Head of caudate nucleus (tissue), 42 donors: ENCODE results near the gene FAM89A.
"Not testable (repeated sequence)": the region's sequence is repeated elsewhere in the genome, so short reads cannot be mapped to it uniquely, and the experiment has no call there.

Source experiments
- DNase-seq, 42 donors: peaks; one replicate each; pipeline versions ENCODE4 v3.0.0 to v3.0.0-alpha.2; 2020 to 2021; ENCODE audit warnings: mixed read lengths in 7 of 42
- intact Hi-C: fragments of 100-400 bp; cut with DNase I; formaldehyde crosslinking; loops from one replicate; pipeline ENCODE4 v1.15.0; 2022

The FAM89A gene

DNA sequence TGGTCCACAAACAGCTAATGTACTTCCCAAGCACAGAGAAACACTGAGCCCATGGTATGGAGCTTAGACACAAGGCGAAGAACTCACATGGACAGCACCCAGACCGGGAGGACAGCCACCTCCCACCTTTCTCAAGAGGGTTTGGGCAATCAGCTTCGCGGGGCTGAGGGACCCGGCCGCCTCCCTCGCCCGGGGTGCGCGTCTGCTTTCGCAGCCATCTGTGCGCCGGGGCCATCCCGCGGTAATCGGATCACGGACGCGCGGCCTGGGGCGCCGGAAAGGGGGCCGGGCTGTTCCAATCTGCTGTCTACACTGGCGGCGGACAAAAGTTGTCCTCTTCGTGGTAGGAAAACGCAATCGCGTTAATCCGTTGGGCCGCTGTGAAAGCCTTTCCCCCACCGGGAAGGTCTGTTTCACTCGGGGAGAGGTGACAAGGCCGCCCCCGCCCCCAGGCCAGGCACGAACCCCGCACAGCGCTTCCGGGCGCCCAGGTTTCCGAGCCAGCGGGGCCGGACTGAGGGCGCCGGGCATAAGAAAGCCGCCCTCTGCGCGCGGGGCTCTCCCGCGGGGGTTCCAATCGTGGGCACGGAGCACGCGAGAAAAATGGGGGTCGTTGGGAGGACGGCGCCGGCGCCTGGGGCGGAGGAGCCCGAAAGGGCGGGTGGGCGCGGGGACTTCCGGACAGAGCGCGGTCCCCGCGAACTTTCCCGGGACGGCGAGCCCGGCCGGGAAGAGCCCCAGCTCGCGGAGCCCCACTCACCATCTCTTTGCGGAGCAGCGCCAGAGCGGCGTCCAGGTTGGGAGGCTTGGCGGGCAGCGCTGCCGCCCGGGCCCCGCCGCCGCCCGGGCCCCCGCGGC, 664 bp downstream of the FAM89A start:
- DNase-seq: peak in 24 of 42 donors; percentile 8 to 54 (median 26)
- intact Hi-C loops: no loop called here

DNA sequence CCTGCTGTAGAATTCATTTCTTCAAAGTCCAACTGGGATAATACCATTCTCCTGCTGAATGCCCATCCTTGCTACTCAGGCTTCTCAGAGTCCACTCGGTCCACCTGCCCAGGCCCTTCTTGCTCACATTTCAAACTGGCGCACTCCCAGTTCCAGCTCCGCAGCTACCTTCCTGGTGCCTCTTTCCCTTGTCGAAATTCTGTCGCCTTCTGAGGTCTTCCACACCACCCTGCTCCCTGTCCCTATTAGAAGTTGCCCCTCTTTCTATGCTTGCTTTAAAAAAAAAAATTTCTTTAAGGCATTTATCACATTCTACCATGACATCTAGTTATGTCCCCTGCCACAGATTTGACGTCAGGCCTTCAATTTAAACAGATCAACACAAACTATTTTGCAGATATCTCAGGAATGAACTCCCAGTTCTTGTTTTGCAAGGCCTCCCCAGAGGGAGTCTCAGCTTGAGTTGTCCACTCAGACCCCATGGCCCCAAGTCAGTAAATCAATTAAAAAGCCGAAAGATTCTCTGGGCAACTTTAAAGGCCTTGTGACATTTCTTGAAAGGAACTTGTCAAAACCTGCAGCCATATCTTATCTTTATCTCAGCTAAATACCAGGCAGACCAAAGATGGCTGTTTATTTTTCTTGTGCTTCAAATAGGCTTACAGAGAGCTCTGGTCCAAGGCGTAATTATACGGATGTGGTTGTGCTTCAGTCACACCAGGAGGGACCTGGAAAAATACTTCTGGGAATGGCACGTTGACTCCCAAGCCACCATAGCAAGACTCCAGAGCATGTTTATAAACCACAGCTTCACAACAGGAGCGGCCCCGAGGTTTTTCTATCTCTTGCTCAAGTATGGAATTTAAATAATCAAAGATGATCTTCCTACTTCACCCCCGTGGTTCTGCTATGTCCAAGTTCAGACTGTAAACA, 2.2 kb downstream of the FAM89A start:
- DNase-seq: no peak
- intact Hi-C loops: no loop called here

DNA sequence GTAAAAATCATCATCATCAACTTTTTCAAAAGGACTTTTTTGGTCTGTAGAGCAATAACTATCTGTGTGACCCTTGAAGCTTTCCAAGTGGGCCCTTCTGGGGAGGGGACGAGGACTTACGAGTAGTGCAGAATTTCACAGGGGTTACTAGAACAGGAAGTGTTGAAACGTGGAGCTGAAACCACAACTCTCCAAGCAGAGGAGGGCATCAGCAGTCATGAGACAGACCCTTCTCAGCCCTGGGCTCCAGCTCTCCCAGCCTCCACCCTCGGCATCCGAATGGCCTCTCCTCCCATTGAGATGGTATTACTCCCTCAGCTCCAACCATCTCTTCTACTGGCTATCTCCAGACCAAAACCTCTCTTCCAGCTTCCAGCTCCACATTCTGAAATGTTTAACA, 3.6 kb downstream of the FAM89A start:
- DNase-seq: peak in 9 of 42 donors; percentile 9 to 51 (median 22)
- intact Hi-C loops: no loop called here

DNA sequence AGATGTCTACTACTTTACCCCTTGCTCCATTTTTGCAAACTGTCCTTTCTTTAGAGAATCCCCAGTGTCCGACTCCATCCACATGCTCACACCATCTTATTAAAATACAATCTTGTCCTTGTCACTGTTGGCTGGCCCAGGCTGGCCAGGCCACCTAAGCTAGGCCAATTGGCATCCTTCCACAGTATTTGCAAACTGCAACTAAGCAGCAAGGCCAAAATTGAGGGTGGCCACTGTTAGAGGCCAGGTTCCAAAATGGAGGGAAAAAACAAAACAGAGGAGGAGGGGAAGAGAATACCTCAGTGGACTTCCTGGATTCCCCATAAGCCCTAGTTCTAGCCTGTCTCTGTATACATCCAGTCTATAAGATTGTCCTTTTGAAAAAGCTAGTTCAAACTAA, 4.3 kb downstream of the FAM89A start:
- intact Hi-C loops: no loop called here
- peak in 1 of 42 donors; percentile 32 for DNase-seq

DNA sequence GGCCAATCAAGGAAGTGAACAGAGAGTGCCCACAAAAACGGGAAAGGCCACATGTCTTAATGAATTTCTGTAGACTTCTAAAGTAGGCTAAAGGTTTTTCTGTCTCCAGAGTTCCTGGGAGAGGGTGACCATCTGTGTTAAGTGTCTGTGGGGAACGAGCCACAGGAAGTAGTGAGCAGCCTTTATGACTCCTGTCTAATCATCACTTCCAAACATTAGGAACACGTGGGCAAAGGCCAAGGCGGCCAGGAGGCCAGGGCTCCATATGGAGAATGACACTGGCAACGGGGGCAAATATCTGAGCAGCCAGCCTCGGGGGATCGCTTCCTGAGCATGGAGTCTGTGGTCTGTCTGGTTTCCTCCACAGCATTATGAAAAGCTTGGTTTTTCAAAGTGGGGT, 7.1 kb downstream of the FAM89A start:
- no peak for DNase-seq
- intact Hi-C loops: no loop called here

DNA sequence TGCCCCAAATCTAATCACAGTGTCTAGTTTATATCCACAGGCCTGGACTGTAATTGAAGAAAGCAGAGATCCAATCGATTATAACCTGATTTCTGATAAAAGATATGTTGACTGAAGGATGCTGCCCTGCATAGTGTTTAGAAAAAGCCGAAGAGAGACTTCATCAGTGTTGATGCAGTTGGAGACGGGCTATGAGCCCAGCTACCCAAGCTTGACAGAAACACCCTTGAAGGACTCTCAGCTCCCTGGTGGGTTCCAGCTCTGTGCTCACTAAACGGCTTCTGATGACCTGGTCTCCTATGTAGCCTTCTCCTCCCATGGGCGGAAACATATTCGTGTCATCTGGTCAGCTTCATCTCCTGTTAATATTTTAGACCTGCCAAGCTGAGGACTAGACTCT, 10.2 kb downstream of the FAM89A start:
- intact Hi-C loops: no loop called here
- peak in 1 of 42 donors; percentile 3 for DNase-seq

DNA sequence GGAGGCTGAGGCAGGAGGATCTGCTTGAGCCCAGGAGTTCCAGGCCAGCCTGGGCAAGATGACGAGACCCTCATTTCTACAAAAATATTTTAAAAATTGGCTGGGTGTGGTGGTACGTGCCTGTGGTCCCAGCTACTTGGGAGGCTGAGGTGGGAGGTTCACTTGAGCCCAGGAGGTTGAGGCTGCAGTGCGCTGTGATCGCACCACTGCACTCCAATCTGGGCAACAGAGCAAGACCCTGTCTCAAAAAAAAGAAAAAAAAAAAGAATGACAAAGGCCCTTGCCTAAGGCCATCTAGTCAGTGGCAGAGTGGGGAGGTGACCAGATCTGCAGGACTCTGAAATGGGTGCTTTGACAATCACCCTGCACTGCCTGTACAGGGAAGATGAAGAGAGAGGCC, 10.8 kb downstream of the FAM89A start:
- DNase-seq, intact Hi-C loops: not testable (repeated sequence)

DNA sequence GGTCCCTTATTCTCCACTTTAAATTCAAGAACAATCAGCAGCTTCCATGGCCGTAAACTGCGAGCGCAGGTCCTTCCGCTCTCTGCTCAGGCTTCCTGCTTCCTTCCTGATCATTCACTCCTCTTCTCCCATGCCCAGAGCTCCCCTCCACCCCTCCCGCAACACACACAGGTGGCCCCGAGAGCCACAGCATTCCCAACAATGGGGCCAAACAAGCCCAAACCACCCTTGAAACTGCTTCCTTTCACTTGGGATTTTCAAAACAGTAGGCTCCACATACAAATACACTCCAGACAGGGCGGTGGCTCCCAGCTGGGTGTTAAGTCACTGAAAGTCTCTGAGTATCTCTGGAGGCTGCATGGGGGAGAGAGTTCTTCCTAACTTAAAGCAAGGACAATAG, 11.4 kb downstream of the FAM89A start:
- intact Hi-C loops: no loop called here
- DNase-seq: peak in 1 of 42 donors; percentile 25

DNA sequence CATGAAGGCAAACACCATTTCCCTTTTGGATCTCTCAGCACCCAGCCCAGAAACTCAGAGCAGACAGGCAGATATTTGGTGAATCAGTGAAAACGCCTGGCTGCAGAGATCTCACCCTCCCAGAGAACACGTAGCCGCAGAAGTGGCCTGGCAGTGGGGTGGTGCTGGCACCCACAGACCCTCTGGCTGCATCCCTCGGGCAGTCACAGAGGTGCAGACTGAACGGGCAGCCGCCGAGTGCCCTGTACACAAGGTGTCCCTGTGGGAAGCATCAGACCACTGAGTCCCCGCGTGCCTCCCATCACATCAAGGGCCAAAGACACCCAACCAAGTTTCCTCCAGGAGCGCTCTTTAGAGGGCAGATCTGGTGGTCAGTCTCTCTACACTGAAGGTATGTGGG, 12.1 kb downstream of the FAM89A start:
- intact Hi-C loops: no loop called here
- no peak for DNase-seq

DNA sequence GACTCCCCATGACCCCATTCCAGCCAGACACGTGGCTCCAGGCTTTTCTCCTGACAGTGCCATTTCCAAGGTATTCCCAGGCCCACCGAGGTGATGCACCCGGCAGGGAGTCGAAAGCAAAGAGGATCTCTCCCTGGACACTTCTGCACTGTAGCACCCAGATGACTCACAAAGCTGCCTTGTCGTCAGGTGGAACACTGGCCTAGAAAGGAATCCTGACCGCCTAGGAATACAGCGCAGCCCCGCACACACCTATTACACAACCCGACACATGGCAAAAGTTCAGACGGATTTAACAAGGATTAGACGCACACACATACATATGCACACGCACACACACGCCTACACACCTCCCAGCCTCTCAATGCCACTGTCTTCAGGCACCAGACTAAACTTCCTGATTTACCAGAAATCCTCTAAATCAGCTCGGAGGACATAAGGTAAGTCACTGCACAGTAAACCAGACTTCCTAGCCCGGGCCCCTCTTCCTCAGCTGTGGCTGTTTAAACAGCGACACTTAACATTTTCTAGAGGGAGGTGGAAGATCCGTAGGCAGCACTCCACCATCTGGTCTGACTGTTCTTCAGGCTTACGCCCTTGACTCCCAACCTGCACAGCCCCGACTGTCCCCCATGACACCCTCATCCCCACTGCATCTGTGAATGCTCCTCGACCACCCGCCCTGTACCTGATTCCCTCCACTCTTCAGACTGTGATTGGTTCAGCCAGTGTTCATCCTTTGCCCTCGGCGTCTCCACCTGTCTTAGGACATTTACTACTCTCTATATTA, 12.7 kb downstream of the FAM89A start:
- intact Hi-C loops: no loop called here
- DNase-seq: peak in 1 of 42 donors; percentile 39

DNA sequence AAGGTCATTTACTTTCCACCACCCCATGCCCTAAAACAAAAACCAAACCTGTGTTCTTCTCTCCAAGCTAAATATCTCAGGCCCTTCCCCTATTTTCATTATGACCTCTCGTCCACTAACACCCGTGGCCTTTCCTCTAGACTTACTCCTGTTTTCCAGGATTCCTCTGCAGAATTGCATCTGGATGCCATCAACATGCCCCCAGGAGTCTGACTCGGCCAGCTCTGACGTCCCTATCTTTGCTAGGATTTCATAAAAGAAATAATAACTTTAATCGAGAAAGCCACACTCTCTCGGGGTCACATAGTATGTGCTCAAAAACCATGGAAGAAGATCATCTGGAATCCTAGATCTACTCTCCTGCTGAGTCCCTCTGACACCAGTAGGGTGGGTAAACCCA, 13.5 kb downstream of the FAM89A start:
- intact Hi-C loops: no loop called here
- DNase-seq: no peak

DNA sequence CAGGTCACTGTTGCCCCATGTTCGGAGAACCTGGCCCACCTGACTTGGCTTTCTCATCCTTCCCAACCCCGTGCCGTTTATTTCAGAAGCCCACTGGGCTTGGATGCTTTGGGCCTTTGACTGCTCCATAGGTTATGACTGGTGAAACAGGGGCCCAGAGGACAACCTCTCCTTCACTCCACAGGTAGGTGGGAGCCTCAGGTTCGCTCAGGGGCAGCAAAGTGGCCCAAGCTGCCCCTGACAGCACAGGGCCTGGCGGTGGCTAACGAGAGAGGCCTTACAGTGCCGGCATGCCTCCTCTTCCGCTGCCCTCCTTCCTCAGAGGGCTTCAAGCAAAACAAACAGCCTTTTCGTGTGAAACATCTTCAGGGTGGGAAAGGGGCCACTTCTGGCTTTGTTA, 16.9 kb downstream of the FAM89A start:
- DNase-seq: no peak
- intact Hi-C loops: no loop called here

DNA sequence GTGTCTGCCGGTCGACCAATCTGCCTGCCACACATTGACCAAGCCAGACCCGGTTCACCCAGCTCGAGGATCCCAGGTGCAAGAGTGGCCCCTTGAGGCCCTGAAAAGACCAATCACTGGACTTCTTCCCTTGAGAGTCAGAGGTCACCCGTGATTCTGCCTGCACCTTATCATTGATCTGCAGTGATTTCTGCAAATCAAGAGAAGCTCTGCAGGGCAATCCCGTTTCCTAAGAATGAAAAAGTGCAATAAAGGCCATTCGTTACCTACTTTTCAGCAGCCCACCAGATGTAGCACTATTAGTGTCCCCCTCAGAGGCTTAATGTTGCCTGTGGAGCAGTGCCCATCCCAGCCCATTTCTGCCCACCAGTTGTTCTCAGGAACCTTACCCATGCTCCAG, 17.5 kb downstream of the FAM89A start:
- DNase-seq, intact Hi-C loops: not testable (repeated sequence)

DNA sequence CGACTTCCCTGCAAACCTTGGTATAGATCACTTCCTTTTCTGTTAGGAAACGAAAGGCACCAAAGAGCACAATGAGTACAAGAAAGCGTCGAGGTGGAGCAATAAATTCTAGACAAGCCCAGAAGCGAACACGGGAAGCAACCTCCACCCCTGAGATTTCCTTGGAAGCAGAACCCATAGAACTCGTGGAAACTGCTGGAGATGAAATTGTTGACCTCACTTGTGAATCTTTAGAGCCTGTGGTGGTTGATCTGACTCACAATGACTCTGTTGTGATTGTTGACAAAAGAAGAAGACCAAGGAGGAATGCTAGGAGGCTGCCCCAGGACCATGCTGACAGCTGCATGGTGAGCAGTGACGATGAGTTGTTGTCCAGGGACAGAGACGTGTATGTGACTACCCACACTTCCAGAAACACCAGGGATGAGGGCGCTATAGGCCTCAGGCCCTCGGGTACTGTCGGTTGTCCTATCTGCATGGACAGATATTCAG, 18.5 kb downstream of the FAM89A start:
- DNase-seq: no peak
- intact Hi-C loops: no loop called here

DNA sequence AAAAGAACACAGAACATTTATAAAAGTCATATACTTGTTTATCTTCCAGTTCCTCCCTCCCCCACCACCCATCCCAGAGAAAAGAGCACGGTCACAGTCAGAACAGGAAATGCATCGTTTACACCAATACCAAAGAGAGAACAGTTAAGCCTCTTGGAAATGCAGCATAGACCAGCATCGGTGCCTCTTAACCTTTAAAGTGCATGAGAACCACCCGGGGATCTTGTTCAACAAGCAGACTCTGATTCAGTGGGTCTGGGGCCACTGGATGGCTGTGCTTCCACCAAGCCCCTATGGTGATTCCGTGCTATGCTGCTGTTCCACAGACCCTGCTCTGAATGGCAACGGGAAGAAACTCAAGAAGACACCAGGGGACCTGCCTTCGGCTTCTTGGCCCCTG, 19.2 kb downstream of the FAM89A start:
- intact Hi-C loops: no loop called here

DNA sequence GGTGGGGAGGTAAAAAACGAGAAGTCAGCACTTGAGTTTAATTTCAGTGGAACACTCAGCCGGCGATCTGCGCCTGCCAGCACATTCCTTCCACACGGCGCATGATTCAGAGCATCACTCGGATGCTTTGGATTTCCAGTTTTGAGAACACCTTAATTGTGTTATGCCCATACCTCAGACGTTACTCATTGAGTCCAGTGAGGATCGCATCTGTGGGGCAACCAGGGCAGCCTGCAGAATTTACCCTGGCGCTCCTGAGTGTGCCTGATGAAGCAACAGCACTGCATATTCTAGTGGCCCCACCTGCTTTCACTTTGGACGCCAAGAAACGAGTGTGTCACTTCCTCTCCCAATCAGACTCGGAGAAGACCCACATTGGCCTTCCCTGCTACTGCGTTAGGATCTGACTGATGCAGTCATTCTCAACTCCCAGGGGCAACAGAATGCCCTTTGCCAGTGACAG, 19.9 kb downstream of the FAM89A start:
- no peak for DNase-seq
- intact Hi-C loops: no loop called here

More for the DNA sequence above, 19.2 kb downstream of the FAM89A start:
- no peak for DNase-seq

DNA sequence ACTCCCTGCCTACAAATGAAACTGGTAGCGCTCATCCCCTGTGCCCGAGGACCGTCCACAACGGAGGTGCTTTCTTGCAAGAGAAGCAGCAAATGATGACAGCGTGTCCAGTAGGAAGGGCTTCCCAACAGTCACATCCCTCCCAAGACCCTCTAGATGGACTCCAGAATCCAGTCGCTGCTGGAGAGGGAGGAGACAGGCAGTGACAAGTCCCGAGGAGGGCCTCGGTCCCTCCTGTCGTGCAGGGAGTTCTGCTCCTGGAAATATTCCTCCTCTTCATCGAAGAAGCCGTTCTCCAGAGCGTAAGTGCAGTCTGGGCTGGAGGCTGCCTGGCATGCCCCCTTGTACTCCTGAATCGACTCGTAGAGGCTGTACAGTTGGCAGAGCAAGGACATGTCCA, 20.3 kb downstream of the FAM89A start:
- intact Hi-C loops: no loop called here
- DNase-seq: no peak

DNA sequence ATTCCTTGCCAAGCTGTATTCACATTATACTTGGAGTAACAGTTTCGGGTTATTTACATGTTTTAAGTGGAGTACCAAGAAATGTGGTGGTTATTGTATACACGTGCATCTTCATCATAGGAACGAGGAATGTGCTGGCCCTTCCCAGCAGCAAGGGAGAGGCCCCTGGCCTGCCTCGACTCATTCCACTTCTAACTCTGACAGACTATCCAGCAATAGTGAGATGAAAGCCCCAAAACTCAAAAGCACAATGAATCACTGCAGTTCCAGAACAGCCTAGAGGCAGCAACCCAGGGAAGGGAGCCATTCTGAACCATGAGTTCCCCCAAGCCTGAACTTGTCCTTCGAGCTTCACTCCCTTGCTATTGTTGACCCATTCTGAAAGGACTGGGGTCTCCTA, 23.1 kb downstream of the FAM89A start:
- DNase-seq: no peak
- intact Hi-C loops: no loop called here

DNA sequence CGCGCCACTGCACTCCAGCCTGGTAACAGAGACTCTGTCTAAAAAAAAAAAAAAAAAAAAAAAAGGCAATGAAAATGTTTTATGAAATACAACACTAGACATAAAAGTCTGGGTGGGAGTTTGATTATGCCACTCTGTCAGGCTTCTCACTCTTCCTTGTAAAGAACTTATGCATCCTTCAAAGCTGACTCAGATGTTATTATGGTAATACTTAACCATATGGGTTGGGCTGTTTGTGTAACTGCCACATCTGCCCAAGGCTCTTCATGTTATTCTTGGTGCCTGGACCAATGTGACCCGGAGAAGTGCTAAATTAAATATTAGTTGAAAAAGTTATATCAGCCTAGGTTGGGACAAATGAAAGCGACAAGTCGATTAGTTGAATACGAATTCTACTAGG, 23.8 kb downstream of the FAM89A start:
- intact Hi-C loops: no loop called here
- DNase-seq: peak in 1 of 42 donors; percentile 13
